GM12878 (cell line): ENCODE data around the gene BET1. TPM values are rescaled to one million over a fixed set of nuclear protein-coding genes. Genes with fewer than 3 reads are reported as not detected.

Source experiments
- ATF7 ChIP-seq: fragments of 450-650 bp; IDR thresholded peaks from 2 replicates; pipeline ENCODE4 v1.6.1; 2016; ENCODE audit warnings: low read depth, mild to moderate bottlenecking
- BACH1 ChIP-seq: fragments of 450-650 bp; IDR thresholded peaks from 2 replicates; pipeline ENCODE4 v1.6.1; 2017; ENCODE audit warnings: mild to moderate bottlenecking, borderline replicate concordance
- BCL11A ChIP-seq: IDR thresholded peaks from 2 replicates; pipeline ENCODE4 v1.6.1; 2011; ENCODE audit warnings: low read depth, low read length
- BCL3 ChIP-seq: IDR thresholded peaks from 2 replicates; pipeline ENCODE4 v1.6.1; 2011; ENCODE audit warnings: borderline replicate concordance, low read depth, mild to moderate bottlenecking, moderate library complexity, low read length; ENCODE audit not compliant: insufficient read depth, poor library complexity, severe bottlenecking
- BHLHE40 ChIP-seq, 2 experiments: fragments of 450-650 bp in 1 of 2; IDR thresholded peaks; 2 replicates each; pipeline ENCODE4 v1.6.1; 2011 to 2017; ENCODE audit warnings: low read depth in 2 of 2, borderline replicate concordance in 1 of 2, improper control_type of control experiment in 1 of 2, low read length in 1 of 2, mild to moderate bottlenecking in 1 of 2
- DPF2 ChIP-seq: fragments of 450-650 bp; IDR thresholded peaks from 2 replicates; pipeline ENCODE4 v1.6.1; 2017; ENCODE audit warnings: mild to moderate bottlenecking
- ESRRA ChIP-seq: IDR thresholded peaks from 2 replicates; pipeline ENCODE4 v1.6.1; 2012; ENCODE audit warnings: mild to moderate bottlenecking, low read length, improper control_type of control experiment
- JUNB ChIP-seq: IDR thresholded peaks from 2 replicates; pipeline ENCODE4 v1.6.1; 2016; ENCODE audit warnings: antibody characterized with exemption, mild to moderate bottlenecking
- MEF2B ChIP-seq: fragments of 450-650 bp; IDR thresholded peaks from 2 replicates; pipeline ENCODE4 v1.6.1; 2018; ENCODE audit warnings: mild to moderate bottlenecking, moderate library complexity; ENCODE audit not compliant: partially characterized antibody, poor library complexity, severe bottlenecking
- MTA2 ChIP-seq: fragments of 450-650 bp; IDR thresholded peaks from 2 replicates; pipeline ENCODE4 v1.6.1; 2016; ENCODE audit warnings: low read depth, mild to moderate bottlenecking, moderate library complexity
- NBN ChIP-seq: fragments of 450-650 bp; IDR thresholded peaks from 2 replicates; pipeline ENCODE4 v1.6.1; 2016
- RELA ChIP-seq: fragments of 450-650 bp; IDR thresholded peaks from 2 replicates; pipeline ENCODE4 v1.8.0; 2014; ENCODE audit warnings: borderline replicate concordance; ENCODE audit not compliant: partially characterized antibody
- RELB ChIP-seq: fragments of 450-650 bp; IDR thresholded peaks from 2 replicates; pipeline ENCODE4 v1.6.1; 2017; ENCODE audit warnings: low read depth, mild to moderate bottlenecking, moderate library complexity
- SMAD1 ChIP-seq: fragments of 450-650 bp; IDR thresholded peaks from 2 replicates; pipeline ENCODE4 v1.6.1; 2018; ENCODE audit warnings: mild to moderate bottlenecking, low read depth; ENCODE audit not compliant: partially characterized antibody
- TCF7 ChIP-seq: IDR thresholded peaks from 2 replicates; pipeline ENCODE4 v1.6.1; 2014; ENCODE audit warnings: antibody characterized with exemption, borderline replicate concordance
- polyA plus RNA-seq, 11 experiments: library from polyadenylated mRNA; depleted of rRNA in 4 of 11; unstranded in 6 of 11; stranded (reverse) in 5 of 11; fragments of >200 nt; fragmentation: Nextera tagmentation in 4 of 11; fragmentation: Illumina TruSeq in 1 of 11; extraction: Ambion mirVana in 4 of 11; extraction: Trizol in 1 of 11; gene quantifications; 1 replicate in 1 of 11; 2 replicates in 10 of 11; pipeline versions ENCODE4 v1.2.1 to v1.2.3, GENCODE V29; 2011 to 2016; ENCODE audit warnings: inconsistent platforms in 2 of 11, missing spikeins in 2 of 11, low read depth in 1 of 11
- total RNA-seq, 4 experiments: library from RNA; depleted of rRNA in 3 of 4; stranded (reverse); fragments of >200 nt in 3 of 4; fragmentation: Illumina TruSeq in 1 of 4; extraction: Trizol in 1 of 4; gene quantifications; 2 replicates each; pipeline versions ENCODE4 v1.2.1 to v1.2.3, GENCODE V29; 2013 to 2021
- TF ChIP-seq, protein P1 (sequence below): IDR thresholded peaks from 2 replicates; pipeline ENCODE4 v1.6.1; 2012; ENCODE audit warnings: improper control_type of control experiment, low read depth, low read length; ENCODE audit not compliant: insufficient replicate concordance
- TF ChIP-seq, protein P2 (sequence below): IDR thresholded peaks from 2 replicates; pipeline ENCODE4 v1.6.1; 2011; ENCODE audit warnings: mild to moderate bottlenecking, low read depth, low read length, moderate library complexity; ENCODE audit not compliant: insufficient replicate concordance

BET1 gene
- total and polyA plus RNA-seq, 10 of the 15 experiments (the other 5 are each of a cell fraction or from before 2014, with no cell fraction given), result 12.5 to 99.5 (median 28.4) TPM

GRCh38 chr7:94044806-94045205, 40.7 kb upstream of the BET1 start (continued):
- TF ChIP-seq BHLHE40 (IDR thresholded peaks at IDR 0.05; ENCODE audit: borderline replicate concordance in 1 of 2, low read depth in 2 of 2, low read length in 1 of 2) (peak in 1 of 2 experiments; percentile 35; a peak in 1 of 4 replicates), ATF7 (0 out of 2 replicates have a peak, but pooled peaks have one; percentile 26), ESRRA (peak; percentile 97; the same call in 1 of the 2 replicates), MEF2B (peak; percentile 23), SMAD1 (peak; percentile 56), MTA2 (peak; percentile 97), TCF7 (no peak), RELA (peak; percentile 15), BACH1 (peak; percentile 18; the same call in 1 of the 2 replicates), JUNB (0 out of 2 replicates have a peak, but pooled peaks have one; percentile 31), RELB (peak; percentile 88; the same call in 1 of the 2 replicates), NBN (0 out of 2 replicates have a peak, but pooled peaks have one; percentile 22), BCL11A (peak; percentile 91), BCL3 (peak; percentile 59), DPF2 (peak; percentile 55; the same call in 1 of the 2 replicates)
- TF ChIP-seq, protein P1, sequence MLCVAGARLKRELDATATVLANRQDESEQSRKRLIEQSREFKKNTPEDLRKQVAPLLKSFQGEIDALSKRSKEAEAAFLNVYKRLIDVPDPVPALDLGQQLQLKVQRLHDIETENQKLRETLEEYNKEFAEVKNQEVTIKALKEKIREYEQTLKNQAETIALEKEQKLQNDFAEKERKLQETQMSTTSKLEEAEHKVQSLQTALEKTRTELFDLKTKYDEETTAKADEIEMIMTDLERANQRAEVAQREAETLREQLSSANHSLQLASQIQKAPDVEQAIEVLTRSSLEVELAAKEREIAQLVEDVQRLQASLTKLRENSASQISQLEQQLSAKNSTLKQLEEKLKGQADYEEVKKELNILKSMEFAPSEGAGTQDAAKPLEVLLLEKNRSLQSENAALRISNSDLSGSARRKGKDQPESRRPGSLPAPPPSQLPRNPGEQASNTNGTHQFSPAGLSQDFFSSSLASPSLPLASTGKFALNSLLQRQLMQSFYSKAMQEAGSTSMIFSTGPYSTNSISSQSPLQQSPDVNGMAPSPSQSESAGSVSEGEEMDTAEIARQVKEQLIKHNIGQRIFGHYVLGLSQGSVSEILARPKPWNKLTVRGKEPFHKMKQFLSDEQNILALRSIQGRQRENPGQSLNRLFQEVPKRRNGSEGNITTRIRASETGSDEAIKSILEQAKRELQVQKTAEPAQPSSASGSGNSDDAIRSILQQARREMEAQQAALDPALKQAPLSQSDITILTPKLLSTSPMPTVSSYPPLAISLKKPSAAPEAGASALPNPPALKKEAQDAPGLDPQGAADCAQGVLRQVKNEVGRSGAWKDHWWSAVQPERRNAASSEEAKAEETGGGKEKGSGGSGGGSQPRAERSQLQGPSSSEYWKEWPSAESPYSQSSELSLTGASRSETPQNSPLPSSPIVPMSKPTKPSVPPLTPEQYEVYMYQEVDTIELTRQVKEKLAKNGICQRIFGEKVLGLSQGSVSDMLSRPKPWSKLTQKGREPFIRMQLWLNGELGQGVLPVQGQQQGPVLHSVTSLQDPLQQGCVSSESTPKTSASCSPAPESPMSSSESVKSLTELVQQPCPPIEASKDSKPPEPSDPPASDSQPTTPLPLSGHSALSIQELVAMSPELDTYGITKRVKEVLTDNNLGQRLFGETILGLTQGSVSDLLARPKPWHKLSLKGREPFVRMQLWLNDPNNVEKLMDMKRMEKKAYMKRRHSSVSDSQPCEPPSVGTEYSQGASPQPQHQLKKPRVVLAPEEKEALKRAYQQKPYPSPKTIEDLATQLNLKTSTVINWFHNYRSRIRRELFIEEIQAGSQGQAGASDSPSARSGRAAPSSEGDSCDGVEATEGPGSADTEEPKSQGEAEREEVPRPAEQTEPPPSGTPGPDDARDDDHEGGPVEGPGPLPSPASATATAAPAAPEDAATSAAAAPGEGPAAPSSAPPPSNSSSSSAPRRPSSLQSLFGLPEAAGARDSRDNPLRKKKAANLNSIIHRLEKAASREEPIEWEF, result peak; percentile 52
- TF ChIP-seq, protein P2, sequence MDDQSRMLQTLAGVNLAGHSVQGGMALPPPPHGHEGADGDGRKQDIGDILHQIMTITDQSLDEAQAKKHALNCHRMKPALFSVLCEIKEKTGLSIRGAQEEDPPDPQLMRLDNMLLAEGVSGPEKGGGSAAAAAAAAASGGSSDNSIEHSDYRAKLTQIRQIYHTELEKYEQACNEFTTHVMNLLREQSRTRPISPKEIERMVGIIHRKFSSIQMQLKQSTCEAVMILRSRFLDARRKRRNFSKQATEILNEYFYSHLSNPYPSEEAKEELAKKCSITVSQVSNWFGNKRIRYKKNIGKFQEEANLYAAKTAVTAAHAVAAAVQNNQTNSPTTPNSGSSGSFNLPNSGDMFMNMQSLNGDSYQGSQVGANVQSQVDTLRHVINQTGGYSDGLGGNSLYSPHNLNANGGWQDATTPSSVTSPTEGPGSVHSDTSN, result peak; percentile 7
